ENCODE measurements around the gene LIMK2.

DNA sequence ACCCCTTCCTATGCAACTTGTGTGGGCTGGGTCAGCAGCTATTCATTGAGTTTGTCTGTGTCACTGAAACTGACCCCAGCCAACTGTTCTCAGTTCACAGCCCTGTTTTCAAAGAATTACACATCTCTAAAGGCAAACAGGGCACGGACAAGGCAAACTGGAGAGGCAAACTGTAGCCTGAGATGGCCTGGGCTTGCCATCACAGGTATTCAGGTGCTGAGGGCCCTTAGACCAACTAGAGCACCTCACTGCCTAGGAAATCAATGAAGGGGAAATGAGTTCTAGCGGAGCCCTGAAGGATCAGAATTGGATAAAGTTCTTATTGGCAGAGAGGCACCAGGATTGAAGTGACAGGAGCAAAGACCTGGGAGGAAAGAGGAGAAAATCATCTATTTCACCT, 56.2 kb downstream of the LIMK2 start:
- TF ChIP-seq EZH2 (IDR thresholded peaks at IDR 0.05; ENCODE audit: low read length): no peak
- TF ChIP-seq, protein P1, sequence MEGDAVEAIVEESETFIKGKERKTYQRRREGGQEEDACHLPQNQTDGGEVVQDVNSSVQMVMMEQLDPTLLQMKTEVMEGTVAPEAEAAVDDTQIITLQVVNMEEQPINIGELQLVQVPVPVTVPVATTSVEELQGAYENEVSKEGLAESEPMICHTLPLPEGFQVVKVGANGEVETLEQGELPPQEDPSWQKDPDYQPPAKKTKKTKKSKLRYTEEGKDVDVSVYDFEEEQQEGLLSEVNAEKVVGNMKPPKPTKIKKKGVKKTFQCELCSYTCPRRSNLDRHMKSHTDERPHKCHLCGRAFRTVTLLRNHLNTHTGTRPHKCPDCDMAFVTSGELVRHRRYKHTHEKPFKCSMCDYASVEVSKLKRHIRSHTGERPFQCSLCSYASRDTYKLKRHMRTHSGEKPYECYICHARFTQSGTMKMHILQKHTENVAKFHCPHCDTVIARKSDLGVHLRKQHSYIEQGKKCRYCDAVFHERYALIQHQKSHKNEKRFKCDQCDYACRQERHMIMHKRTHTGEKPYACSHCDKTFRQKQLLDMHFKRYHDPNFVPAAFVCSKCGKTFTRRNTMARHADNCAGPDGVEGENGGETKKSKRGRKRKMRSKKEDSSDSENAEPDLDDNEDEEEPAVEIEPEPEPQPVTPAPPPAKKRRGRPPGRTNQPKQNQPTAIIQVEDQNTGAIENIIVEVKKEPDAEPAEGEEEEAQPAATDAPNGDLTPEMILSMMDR (optimal IDR thresholded peaks at IDR 0.05 in 1 of 3, IDR thresholded peaks at IDR 0.05 in 1 of 3, conservative IDR thresholded peaks at IDR 0.05 in 1 of 3; ENCODE audit: extremely low read depth in 1 of 3, insufficient read depth in 2 of 3, low read length in 3 of 3): no peak
